ENCODE data around the gene SPECC1L.

Gene SPECC1L

GRCh38 chr22:24459911-24460310 lies 189.3 kb downstream of the SPECC1L start:
- TF ChIP-seq CEBPB (IDR thresholded peaks at IDR 0.05) = no peak
- no peak for TF ChIP-seq MAX (IDR thresholded peaks at IDR 0.05)
- no peak for TF ChIP-seq RAD21 (IDR thresholded peaks at IDR 0.05; ENCODE audit: low read depth)
- no peak for TF ChIP-seq REST (IDR thresholded peaks at IDR 0.05; ENCODE audit: low read depth)
- no peak for TF ChIP-seq YY1 (IDR thresholded peaks at IDR 0.05; ENCODE audit: low read depth)
- TF ChIP-seq NFIC (IDR thresholded peaks at IDR 0.05) = no peak
- no peak for TF ChIP-seq ZBTB7A (IDR thresholded peaks at IDR 0.05; ENCODE audit: low read depth)
- no peak for TF ChIP-seq TAF1 (IDR thresholded peaks at IDR 0.05; ENCODE audit: low read depth)
- TF ChIP-seq USF1 (IDR thresholded peaks at IDR 0.05) = no peak

GRCh38 chr22:24460418-24461089 lies 189.9 kb downstream of the SPECC1L start:
- no peak for TF ChIP-seq NFIC (IDR thresholded peaks at IDR 0.05)
- TF ChIP-seq CEBPB (IDR thresholded peaks at IDR 0.05) = no peak
- peak; percentile 65; the same call in 1 of the 2 replicates for TF ChIP-seq TCF12 (IDR thresholded peaks at IDR 0.05; ENCODE audit: low read depth)
- TF ChIP-seq YY1 (IDR thresholded peaks at IDR 0.05; ENCODE audit: low read depth) = peak; percentile 44; the same call in 1 of the 2 replicates
- TF ChIP-seq ZBTB7A (IDR thresholded peaks at IDR 0.05; ENCODE audit: low read depth) = no peak
- no peak for TF ChIP-seq RAD21 (IDR thresholded peaks at IDR 0.05; ENCODE audit: low read depth)
- no peak for TF ChIP-seq FOXM1 (IDR thresholded peaks at IDR 0.05; ENCODE audit: borderline replicate concordance, low read depth)
- TF ChIP-seq MAX (IDR thresholded peaks at IDR 0.05) = no peak
- peak; percentile 61; the same call in 1 of the 2 replicates for TF ChIP-seq TEAD4 (IDR thresholded peaks at IDR 0.05)
- no peak for TF ChIP-seq REST (IDR thresholded peaks at IDR 0.05; ENCODE audit: low read depth)
- peak; percentile 34; the same call in 1 of the 2 replicates for TF ChIP-seq EP300 (IDR thresholded peaks at IDR 0.05; ENCODE audit: borderline replicate concordance)
- no peak for TF ChIP-seq EGR1 (IDR thresholded peaks at IDR 0.05)
- TF ChIP-seq USF1 (IDR thresholded peaks at IDR 0.05) = no peak
- no peak for TF ChIP-seq CREB1 (IDR thresholded peaks at IDR 0.05; ENCODE audit: low read depth)
- TF ChIP-seq TAF1 (IDR thresholded peaks at IDR 0.05; ENCODE audit: low read depth) = no peak

- no peak for TF ChIP-seq USF1 (IDR thresholded peaks at IDR 0.05)
These were observed 192.6 kb downstream of the SPECC1L start for GRCh38 chr22:24463071-24463760.

- TF ChIP-seq MAX (IDR thresholded peaks at IDR 0.05) = no peak
- no peak for TF ChIP-seq CEBPB (IDR thresholded peaks at IDR 0.05)
- TF ChIP-seq RAD21 (IDR thresholded peaks at IDR 0.05; ENCODE audit: low read depth) = no peak
- no peak for TF ChIP-seq CREB1 (IDR thresholded peaks at IDR 0.05; ENCODE audit: low read depth)
- no peak for TF ChIP-seq EGR1 (IDR thresholded peaks at IDR 0.05)
- TF ChIP-seq TCF12 (IDR thresholded peaks at IDR 0.05; ENCODE audit: low read depth) = no peak
- no peak for TF ChIP-seq TAF1 (IDR thresholded peaks at IDR 0.05; ENCODE audit: low read depth)
- TF ChIP-seq YY1 (IDR thresholded peaks at IDR 0.05; ENCODE audit: low read depth) = no peak
- no peak for TF ChIP-seq EP300 (IDR thresholded peaks at IDR 0.05; ENCODE audit: borderline replicate concordance)
- TF ChIP-seq NFIC (IDR thresholded peaks at IDR 0.05) = no peak
- no peak for TF ChIP-seq ZBTB7A (IDR thresholded peaks at IDR 0.05; ENCODE audit: low read depth)
- no peak for TF ChIP-seq TEAD4 (IDR thresholded peaks at IDR 0.05)
- no peak for TF ChIP-seq REST (IDR thresholded peaks at IDR 0.05; ENCODE audit: low read depth)
- TF ChIP-seq USF1 (IDR thresholded peaks at IDR 0.05) = no peak
- no peak for TF ChIP-seq FOXM1 (IDR thresholded peaks at IDR 0.05; ENCODE audit: borderline replicate concordance, low read depth)
These were observed 194.9 kb downstream of the SPECC1L start for GRCh38 chr22:24465566-24465965.
